Measurements from ENCODE around the gene DYDC1. TPM values are rescaled to one million over a fixed set of nuclear protein-coding genes. Genes with fewer than 3 reads are reported as not detected.
"Not testable (repeated sequence)": the region's sequence is repeated elsewhere in the genome, so short reads cannot be mapped to it uniquely, and the experiment has no call there.

The DYDC1 gene
- total RNA-seq, 2 experiments from 2014 or later: not detected

DNA sequence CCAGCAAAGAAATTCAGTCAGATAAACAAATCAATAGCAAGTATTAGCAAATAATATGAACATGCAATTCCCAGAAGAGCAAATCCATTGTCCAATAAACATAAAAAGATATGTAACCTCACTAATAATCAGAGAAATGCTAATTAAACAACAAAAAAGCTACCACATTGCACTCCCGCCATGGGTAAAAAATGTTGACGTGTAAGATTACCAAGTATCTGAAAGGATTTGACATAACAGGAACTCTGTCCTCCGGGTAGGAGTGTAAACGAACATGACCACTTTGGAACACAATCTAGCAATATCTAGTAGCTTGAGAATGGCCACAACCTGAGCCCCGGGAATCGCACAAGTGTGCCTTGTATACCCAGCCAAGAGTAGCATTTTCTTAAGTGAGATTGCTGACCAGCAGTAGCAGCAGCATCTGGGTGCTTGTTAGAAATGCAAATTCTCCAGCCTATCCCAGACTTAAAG, 31.6 kb downstream of the DYDC1 start:
- H3K4me3 Mint-ChIP-seq: no peak overlapping the region
- H3K36me3 Mint-ChIP-seq: no peaks in the 10 kb centered on the region

DNA sequence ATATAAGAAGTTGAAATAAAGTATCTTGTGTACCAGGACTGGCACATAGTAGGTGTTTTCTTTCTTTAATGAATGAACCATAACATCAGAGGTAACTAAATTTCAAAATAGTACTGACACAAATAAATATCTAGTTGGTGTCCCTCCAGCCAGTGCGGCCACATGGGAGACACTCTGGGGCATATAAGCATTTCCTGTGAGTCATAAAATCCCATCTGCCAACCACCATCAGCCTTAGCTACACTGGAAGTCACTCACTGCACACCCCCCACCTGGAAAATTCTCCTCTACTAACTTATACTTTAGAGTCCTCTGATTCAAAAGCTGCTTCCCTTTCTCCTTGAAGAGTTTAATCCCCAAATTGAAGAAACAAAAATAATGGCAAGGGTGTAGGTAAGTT, 32.5 kb downstream of the DYDC1 start:
- Mint-ChIP-seq H3K27me3 (peaks cover 5% of the 10 kb centered on the region), H3K36me3 (no peaks in the 10 kb centered on the region), H3K9me3 (no peaks in the 10 kb centered on the region), H3K4me3 (no peak overlapping the region), H3K4me1 (ENCODE audit: low read depth) (no peaks in the 10 kb centered on the region), H3K27ac (no peak overlapping the region)
- ChIA-PET CTCF (interaction anchor here (1.2 kb wide), 1 partner anchor 62 kb away, joined by 3 read pairs; no protein-coding TSS in a partner anchor), POLR2A (no interaction called here)
- DNase-seq: no peak
- intact Hi-C loops (cut with micrococcal nuclease): no loop called here

More for the DNA sequence above, 31.6 kb downstream of the DYDC1 start:
- intact Hi-C loops (cut with micrococcal nuclease): no loop called here
- DNase-seq: no peak
- no peaks in the 10 kb centered on the region for H3K9me3 Mint-ChIP-seq
- no peaks in the 10 kb centered on the region for H3K4me1 Mint-ChIP-seq (ENCODE audit: low read depth)
- POLR2A ChIA-PET: no interaction called here
- CTCF ChIA-PET: no interaction called here
- no peak overlapping the region for H3K27ac Mint-ChIP-seq
- peaks cover 4% of the 10 kb centered on the region for H3K27me3 Mint-ChIP-seq

DNA sequence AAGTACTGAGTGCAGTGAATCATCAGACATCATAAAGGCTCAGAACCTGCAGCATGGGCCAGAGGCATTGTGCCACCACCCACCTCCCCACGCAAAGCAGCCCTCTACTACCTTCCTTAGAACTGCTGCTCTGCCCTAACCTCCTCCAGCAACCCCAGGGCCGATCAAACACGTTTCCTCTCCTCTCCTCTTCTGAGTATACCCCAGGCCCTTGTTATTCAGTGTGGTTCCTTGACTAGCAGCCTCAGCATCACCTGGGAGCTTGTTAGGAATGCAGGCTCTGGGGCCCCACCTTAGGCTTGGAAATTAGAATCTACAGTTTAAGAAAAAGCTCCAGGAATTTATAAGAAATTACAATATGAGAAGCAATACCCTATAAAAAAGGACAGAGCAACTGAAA, 33.2 kb downstream of the DYDC1 start:
- Mint-ChIP-seq H3K36me3 (no peaks in the 10 kb centered on the region), H3K4me3 (no peak overlapping the region), H3K27ac (no peak overlapping the region), H3K27me3 (peaks cover 5% of the 10 kb centered on the region), H3K9me3 (no peaks in the 10 kb centered on the region), H3K4me1 (ENCODE audit: low read depth) (no peaks in the 10 kb centered on the region)
- intact Hi-C loops (cut with micrococcal nuclease): no loop called here
- ChIA-PET POLR2A (no interaction called here), CTCF (interaction anchor here (0.6 to 1.2 kb wide), 2 partner anchors 61 to 1127 kb away, joined by 3 read pairs; no protein-coding TSS in a partner anchor)
- no peak for DNase-seq

DNA sequence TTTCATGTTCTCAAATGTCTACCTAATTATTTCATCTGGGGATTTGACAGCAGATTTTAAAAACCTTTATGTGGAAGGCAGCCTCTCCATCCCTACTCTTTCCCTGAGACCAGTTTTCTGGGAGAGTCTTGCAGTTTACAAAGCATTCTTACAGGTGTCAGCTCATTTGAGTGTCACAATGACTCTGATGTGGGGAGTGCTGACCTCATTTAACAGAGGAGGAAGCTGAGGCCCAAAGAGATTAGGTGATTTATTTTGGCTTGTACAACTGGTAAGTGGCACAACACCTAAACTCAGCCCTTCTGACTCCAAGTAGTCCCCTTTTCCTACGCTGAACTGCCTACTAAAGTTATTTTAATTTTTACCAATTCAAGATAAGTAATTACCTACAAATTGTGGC, 33.8 kb downstream of the DYDC1 start:
- Mint-ChIP-seq H3K36me3 (no peaks in the 10 kb centered on the region), H3K27me3 (peaks cover 5% of the 10 kb centered on the region), H3K4me3 (no peak overlapping the region), H3K9me3 (no peaks in the 10 kb centered on the region), H3K27ac (no peak overlapping the region), H3K4me1 (ENCODE audit: low read depth) (no peaks in the 10 kb centered on the region)
- intact Hi-C loops (cut with micrococcal nuclease): no loop called here
- ChIA-PET CTCF (no interaction called here), POLR2A (no interaction called here)
- no peak for DNase-seq

DNA sequence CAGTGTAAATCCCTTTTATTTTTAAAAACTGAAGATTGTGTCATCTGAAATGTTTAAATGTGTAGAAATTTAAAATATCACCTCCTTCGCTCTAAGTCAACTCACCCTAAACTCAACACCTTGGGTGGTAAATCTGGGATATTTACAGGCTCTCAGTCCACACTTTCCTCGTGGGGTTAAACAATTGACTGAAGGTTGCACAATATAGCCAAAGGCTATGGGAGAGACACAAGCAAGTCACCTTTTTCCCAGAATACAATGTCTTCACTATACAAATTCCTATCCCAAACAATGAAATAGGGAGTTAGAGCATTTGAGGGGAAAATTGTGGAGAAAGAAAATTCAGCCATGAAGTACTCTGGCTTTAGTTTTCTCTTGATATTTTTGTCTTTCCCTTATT, 34.4 kb downstream of the DYDC1 start:
- ChIA-PET POLR2A (no interaction called here), CTCF (no interaction called here)
- intact Hi-C loops (cut with micrococcal nuclease): no loop called here
- no peaks in the 10 kb centered on the region for H3K4me1 Mint-ChIP-seq (ENCODE audit: low read depth)
- no peaks in the 10 kb centered on the region for H3K36me3 Mint-ChIP-seq
- DNase-seq: no peak
- no peaks in the 10 kb centered on the region for H3K9me3 Mint-ChIP-seq
- H3K4me3 Mint-ChIP-seq: no peak overlapping the region
- peaks cover 5% of the 10 kb centered on the region for H3K27me3 Mint-ChIP-seq
- no peak overlapping the region for H3K27ac Mint-ChIP-seq

DNA sequence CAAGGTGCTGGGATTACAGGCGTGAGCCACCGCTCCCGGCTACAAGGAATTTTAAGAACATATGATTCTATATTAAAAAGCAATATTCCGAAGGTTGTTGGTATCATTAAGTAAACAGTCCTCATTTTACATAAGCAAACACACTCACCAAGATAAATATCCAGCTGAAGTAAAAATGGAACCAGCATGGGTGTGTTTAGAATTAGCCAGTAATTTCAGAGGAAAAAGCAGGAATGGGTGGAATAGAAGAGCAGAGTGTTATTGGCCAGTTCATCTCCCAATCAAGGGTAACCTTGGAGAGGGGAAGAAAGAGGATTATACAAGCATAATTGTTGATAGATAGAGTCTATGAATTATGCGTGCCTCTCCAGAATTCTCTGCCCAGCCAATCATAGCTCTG, 35.4 kb downstream of the DYDC1 start:
- CTCF ChIA-PET: no interaction called here
- POLR2A ChIA-PET: no interaction called here

DNA sequence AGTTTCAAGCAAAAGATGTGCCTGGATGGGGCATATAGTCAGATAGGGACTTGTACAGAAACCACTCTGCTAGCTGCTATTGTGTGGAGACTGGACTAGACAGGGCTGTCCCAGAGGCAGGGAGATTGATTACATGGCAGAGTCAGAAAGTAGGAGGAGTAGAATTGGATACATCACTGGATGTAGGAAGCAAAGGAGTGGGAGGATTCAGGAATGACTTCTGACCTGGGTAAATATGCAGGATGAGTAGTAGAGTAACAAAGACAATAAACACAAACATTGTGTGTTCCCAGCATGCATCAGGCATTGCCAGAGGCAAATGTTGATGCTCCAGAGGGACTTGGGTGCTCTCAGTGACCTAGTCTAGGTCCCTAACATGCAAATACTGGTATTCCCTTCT, 36.2 kb downstream of the DYDC1 start:
- H3K27ac Mint-ChIP-seq: no peak overlapping the region
- intact Hi-C loops (cut with micrococcal nuclease): no loop called here
- DNase-seq: no peak
- H3K4me3 Mint-ChIP-seq: no peak overlapping the region
- peaks cover 7% of the 10 kb centered on the region for H3K27me3 Mint-ChIP-seq
- no peaks in the 10 kb centered on the region for H3K4me1 Mint-ChIP-seq (ENCODE audit: low read depth)
- H3K36me3 Mint-ChIP-seq: no peaks in the 10 kb centered on the region
- no peaks in the 10 kb centered on the region for H3K9me3 Mint-ChIP-seq
- ChIA-PET POLR2A (no interaction called here), CTCF (no interaction called here)

More for the DNA sequence above, 35.4 kb downstream of the DYDC1 start:
- no peaks in the 10 kb centered on the region for H3K36me3 Mint-ChIP-seq
- peaks cover 5% of the 10 kb centered on the region for H3K27me3 Mint-ChIP-seq
- intact Hi-C loops (cut with micrococcal nuclease): no loop called here
- no peak for DNase-seq
- no peaks in the 10 kb centered on the region for H3K4me1 Mint-ChIP-seq (ENCODE audit: low read depth)
- H3K4me3 Mint-ChIP-seq: no peak overlapping the region
- no peak overlapping the region for H3K27ac Mint-ChIP-seq
- H3K9me3 Mint-ChIP-seq: no peaks in the 10 kb centered on the region

DNA sequence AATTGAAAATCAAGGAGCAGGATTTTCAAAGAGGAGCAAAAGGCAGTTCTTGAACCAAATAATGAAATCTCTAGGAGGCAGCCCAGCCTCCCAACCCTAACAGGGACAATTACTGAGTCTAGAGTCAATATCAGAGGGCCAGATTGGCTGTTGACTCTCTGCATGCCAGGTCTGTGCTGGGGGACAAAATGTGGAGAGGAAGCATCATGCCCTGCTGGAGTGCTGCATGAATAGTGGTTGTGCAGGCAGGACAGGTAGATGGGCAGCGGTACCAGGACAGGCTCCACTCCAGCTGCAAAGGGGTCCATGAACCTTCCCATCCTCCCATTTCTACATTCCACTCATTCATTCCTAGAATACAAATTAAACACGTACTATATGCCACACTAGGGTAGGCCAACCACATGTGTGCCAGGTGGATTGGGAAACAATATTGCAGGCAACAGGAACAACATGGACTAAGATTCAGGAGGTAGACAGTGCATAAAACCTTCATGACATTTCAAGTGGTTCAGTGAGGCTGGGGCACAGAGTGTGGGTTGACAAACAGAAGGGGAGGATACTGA, 36.7 kb downstream of the DYDC1 start:
- H3K9me3 Mint-ChIP-seq: no peaks in the 10 kb centered on the region
- H3K36me3 Mint-ChIP-seq: no peaks in the 10 kb centered on the region

DNA sequence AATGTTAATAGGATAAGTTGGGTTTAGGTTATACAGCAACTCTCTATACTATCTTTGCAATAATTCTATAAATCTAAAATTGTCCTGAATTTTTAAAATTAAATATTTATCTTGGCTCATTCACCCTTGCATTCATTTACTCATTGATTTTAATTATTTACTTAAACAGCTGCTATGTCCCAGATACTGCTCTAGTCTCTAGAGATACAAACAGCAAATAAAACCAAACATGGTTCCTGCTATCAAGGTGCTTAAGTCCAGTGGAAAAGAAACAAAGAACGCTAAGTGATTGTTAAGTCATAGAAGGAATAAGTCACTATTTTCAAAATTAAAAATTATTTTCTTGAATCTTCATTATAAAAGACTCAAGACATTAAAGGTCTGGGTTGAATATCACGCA, 37.2 kb downstream of the DYDC1 start:
- intact Hi-C loops (cut with micrococcal nuclease): no loop called here
- ChIA-PET CTCF (no interaction called here), POLR2A (no interaction called here)
- Mint-ChIP-seq H3K4me3 (no peak overlapping the region), H3K36me3 (no peaks in the 10 kb centered on the region), H3K27ac (no peak overlapping the region), H3K27me3 (peaks cover 5% of the 10 kb centered on the region), H3K4me1 (ENCODE audit: low read depth) (no peaks in the 10 kb centered on the region), H3K9me3 (no peaks in the 10 kb centered on the region)
- DNase-seq: no peak

More for the DNA sequence above, 36.7 kb downstream of the DYDC1 start:
- DNase-seq: no peak
- H3K4me3 Mint-ChIP-seq: no peak overlapping the region
- CTCF ChIA-PET: no interaction called here
- POLR2A ChIA-PET: no interaction called here
- H3K27ac Mint-ChIP-seq: no peak overlapping the region
- intact Hi-C loops (cut with micrococcal nuclease): no loop called here
- peaks cover 7% of the 10 kb centered on the region for H3K27me3 Mint-ChIP-seq
- no peaks in the 10 kb centered on the region for H3K4me1 Mint-ChIP-seq (ENCODE audit: low read depth)

DNA sequence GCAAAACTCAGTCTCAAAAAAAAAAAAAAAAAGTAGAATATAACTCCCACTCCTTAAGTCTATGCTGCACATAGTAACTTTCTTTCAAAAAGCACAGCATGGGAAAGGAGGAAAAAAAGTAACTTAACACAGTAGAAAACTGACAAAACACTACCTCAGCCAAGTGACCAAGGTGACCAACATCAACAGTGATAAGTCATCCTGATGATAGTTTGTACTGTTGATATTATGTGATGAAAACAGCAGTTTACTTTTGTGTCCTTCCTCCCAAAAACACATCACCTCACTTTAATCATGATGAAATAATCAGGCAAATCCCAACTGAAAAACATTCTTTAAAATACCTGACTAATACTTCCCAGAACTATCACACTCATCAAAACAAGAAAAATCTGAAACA, 37.8 kb downstream of the DYDC1 start:
- no peaks in the 10 kb centered on the region for H3K4me1 Mint-ChIP-seq (ENCODE audit: low read depth)

DNA sequence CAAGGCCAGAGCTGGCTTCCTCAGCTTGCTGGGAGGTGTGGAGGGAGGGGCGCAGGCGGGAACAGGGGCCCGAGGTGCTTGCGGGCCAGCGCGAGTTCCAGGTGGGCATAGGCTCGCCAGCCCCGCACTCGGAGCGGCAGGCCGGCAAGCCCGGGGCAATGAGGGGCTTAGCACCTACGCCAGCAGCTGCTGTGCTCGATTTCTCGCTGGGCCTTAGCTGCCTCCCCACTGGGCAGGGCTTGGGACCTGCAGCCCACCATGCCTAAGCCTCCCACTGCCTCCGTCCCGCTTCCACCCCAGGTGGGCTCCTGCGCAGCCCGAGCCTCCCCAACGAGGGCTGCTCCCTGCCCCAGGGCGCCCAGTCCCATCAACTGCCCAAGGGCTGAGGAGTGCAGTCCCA, 41.2 kb downstream of the DYDC1 start:
- Mint-ChIP-seq H3K9me3 (no peaks in the 10 kb centered on the region), H3K4me1 (ENCODE audit: low read depth) (no peaks in the 10 kb centered on the region), H3K27me3 (peaks cover 5% of the 10 kb centered on the region), H3K4me3 (no peak overlapping the region), H3K36me3 (no peaks in the 10 kb centered on the region), H3K27ac (no peak overlapping the region)
- intact Hi-C loops (cut with micrococcal nuclease): no loop called here
- CTCF ChIA-PET: no interaction called here
- DNase-seq: no peak
- POLR2A ChIA-PET: no interaction called here

More for the DNA sequence above, 37.8 kb downstream of the DYDC1 start:
- H3K27me3 Mint-ChIP-seq: peaks cover 5% of the 10 kb centered on the region
- H3K4me3 Mint-ChIP-seq: no peak overlapping the region
- no peak for DNase-seq
- H3K36me3 Mint-ChIP-seq: no peaks in the 10 kb centered on the region
- no peak overlapping the region for H3K27ac Mint-ChIP-seq
- no peaks in the 10 kb centered on the region for H3K9me3 Mint-ChIP-seq
- CTCF ChIA-PET: no interaction called here
- POLR2A ChIA-PET: no interaction called here
- intact Hi-C loops (cut with micrococcal nuclease): no loop called here

DNA sequence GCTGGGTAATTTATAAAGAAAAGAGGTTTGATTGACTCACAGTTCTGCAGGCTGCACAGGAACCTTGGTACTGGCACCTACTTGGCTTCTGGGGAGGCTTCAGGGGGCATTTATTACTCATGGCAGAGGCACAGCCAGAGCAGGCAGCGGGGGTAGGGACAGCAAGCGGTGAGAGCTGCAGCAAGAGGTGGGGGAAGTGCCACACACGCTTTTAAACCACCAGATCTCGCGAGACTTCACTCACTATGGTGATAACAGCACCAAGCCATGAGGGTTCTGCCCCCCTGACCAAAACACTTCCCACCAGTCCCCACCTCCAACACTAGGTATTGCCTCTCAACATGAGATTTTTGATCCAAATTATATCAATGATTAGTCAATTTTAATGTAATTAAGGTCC, 43.0 kb downstream of the DYDC1 start:
- no peaks in the 10 kb centered on the region for H3K36me3 Mint-ChIP-seq
- no peak overlapping the region for H3K27ac Mint-ChIP-seq
- POLR2A ChIA-PET: no interaction called here
- no peak overlapping the region for H3K4me3 Mint-ChIP-seq
- H3K27me3 Mint-ChIP-seq: peaks cover 4% of the 10 kb centered on the region
- H3K4me1 Mint-ChIP-seq (ENCODE audit: low read depth): no peaks in the 10 kb centered on the region
- CTCF ChIA-PET: no interaction called here
- H3K9me3 Mint-ChIP-seq: no peaks in the 10 kb centered on the region
- DNase-seq: no peak
- intact Hi-C loops (cut with micrococcal nuclease): no loop called here

DNA sequence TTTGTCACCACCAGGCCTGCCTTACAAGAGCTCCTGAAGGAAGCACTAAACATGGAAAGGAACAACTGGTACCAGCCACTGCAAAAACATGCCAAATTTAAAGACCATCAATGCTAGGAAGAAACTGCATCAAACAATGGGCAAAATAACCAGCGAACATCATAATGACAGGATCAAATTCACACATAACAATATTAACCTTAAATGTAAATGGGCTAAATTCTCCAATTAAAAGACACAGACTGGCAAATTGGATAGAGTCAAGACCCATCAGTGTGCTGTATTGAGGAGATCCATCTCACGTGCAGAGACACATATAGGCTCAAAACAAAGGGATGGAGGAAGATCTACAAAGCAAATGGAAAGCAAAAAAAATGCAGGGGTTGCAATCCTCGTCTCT, 50.6 kb downstream of the DYDC1 start:
- H3K4me1 Mint-ChIP-seq (ENCODE audit: low read depth); H3K4me3 Mint-ChIP-seq; POLR2A ChIA-PET; DNase-seq; H3K27me3 Mint-ChIP-seq; CTCF ChIA-PET; intact Hi-C loops (cut with micrococcal nuclease); H3K36me3 Mint-ChIP-seq; H3K27ac Mint-ChIP-seq: not testable (repeated sequence)
- H3K9me3 Mint-ChIP-seq: peaks cover 22% of the 10 kb centered on the region
